Endometrial microvascular endothelial cells (primary cell): Measurements from ENCODE around the gene NUMBL. TPM values are rescaled to one million over a fixed set of nuclear protein-coding genes. Genes with fewer than 3 reads are reported as not detected.
"Not testable (repeated sequence)": the region's sequence is repeated elsewhere in the genome, so short reads cannot be mapped to it uniquely, and the experiment has no call there.

Experiments used
- in situ Hi-C: cut with HindIII; loops from 2 replicates; pipeline ENCODE4 v1.10.0; 2017; ENCODE audit warnings: low sequenced_read_pairs, low pct_unique_long_range_greater_than_20kb; ENCODE audit errors: inconsistent ontology term
- total RNA-seq: library from RNA; depleted of rRNA; stranded (reverse); fragments of >200 nt; gene quantifications from one replicate; pipeline ENCODE4 v1.2.3, GENCODE V29; 2015; ENCODE audit errors: inconsistent ontology term

Gene NUMBL
- total RNA-seq, result 33.1 TPM

DNA sequence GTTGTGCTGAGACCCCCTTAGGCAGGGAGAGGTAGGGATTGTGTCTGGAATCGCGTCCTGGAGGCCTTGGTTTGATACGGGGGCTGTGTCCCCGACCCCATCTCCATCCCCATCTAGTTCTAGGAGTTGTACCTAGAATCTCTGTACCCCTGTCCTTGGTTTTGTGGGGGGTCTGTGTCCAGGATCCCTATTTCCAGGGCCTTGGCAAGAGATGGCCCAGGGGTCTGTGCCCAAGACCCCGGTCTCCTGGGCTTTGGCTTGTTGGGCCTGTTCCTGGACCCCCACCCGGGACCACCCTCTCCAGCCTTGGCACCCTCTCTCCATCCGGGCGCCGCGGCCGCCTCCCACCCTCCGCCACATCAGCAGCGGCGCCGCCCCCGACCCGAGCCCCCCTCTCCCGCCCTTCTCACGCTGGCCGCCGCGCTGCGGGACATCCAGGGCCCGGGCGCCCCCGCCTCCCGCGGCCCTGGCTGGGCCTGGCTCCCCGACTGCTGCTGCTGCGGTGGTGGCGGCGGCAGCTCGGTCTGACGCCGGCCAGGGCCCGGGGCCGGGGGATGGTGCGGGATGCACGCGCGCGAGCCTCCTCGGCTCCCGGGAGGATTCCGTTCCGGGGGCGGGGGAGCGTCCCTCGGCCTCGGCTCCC lies at the start of gene NUMBL:
Gene NUMBL (minus strand): TSS at position 602 of the 643 bp plus-strand sequence. CDS start 168 bp downstream, at position 434.
- in situ Hi-C loops, result no loop called here

DNA sequence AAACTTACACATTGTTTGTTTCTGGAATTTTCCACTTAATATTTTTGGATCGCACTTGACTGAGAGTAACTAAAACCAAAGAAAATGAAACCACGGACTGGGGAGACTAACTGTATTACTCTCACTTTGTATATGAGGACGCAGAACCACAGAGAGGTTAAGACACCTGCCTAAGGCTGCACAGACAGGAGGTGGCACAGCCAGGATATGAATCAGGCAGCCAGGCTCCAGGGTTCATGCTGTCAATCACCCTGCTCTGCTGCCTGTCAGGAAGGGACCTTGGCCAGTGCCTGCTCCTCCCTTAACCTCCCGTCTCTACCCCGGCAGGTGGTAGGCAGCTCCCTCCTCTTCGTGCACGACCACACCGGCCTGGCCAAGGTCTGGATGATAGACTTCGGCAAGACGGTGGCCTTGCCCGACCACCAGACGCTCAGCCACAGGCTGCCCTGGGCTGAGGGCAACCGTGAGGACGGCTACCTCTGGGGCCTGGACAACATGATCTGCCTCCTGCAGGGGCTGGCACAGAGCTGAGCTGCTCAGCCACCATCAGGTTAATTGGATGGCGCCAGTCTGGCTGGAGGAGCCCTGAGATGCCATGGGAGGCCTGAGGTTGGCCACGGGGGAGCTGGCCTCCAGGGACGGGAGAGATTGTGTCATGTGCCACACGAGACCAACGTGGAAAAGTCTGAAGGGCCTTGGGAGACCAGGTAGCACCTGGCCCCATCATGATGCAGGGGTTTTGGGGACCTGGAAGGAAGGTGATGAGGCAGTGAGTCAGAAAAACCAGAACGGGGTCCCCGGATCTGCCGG lies 48.8 kb upstream of the NUMBL start:
- in situ Hi-C loops, result no loop called here

DNA sequence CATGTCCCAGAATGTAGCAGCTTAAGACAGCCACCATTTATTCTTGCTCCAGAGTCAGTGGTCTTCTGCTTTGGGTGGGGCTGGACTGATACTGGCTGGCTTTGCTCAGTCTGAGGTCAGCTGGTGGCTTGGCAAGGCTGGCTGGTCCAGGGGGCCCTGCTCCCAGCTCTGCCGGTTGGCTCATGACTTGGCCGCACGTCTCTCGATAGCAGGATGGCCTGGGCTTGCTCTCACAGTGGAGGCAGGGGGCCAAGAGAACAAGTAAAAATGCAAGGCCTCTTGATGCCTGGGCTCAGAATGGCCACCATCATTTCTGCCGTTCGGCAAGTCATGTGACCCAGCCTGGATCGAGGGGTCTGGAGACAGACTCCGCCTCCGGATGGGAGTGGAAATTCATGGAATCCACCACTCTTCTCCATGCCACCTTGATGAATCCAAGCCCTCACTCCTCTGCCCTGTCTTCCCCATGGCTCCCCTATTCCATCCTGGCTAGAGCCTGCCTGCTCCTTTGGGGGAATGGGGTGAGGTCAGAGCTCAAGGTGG lies 46.7 kb upstream of the NUMBL start:
- in situ Hi-C loops, result no loop called here

DNA sequence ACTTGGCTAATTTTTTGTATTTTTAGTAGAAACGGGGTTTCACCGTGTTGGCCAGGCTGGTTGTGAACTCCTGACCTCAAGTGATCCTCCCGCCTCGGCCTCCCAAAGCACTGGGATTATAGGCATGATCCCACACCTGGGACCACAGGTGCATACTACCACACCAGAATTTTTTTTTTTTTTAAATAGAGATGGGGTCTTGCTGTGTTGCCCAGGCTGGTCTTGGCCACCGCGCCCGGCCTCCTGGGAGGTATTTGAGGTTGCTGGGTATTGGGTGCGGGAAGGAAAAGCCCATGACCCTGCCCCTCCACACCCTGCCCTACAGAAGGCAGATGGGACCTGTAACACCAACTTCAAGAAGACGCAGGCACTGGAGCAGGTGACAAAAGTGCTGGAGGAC lies 46.2 kb upstream of the NUMBL start:
- in situ Hi-C loops, result no loop called here

DNA sequence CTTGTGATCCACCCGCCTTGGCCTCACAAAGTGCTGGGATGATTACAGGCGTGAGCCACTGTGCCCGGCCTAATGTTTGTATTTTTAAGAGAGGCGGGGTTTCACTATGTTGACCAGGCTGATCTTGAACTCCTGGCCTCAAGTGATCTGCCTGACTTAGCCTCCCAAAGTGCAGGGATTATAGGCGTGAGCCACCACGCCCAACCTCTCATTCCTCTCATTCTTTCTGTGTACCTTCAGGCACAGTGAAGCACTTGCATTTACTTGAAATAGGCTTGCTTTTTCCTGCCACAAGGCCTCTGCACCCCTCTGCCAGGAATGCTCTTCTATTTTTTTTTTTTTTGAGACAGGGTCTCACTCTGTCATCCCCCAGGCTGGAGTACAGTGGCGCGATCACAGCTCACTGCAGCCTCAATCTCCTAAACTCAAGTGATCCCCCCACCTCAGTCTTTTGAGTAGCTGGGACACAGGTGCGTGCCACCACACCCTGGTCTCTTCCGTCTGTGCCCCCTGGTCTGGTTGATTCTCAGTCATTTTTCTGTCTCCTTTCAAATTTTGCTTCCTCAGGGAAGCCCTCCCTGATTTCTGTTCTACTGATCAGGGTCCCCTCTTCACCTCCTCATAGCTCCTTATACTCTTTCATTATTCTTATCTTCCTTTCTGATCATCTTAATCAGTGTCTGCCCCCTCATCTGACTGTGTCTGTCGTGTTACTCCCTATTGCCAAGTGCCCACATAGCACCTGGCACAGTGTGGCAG lies 44.7 kb upstream of the NUMBL start:
- in situ Hi-C loops, result no loop called here

DNA sequence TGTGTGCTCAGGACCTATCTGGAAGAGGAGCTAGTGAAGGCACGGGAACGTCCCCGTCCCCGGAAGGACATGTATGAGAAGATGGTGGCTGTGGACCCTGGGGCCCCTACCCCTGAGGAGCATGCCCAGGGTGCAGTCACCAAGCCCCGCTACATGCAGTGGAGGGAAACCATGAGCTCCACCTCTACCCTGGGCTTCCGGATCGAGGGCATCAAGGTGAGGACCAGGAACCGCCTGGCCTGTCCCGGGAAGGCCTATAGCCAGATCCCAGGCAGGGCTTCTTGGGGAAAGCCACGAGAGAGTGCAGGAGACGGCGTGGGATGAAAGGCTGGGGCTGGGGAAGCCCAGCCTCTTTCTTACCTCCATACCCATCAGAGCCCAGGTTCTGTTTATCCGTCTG lies 42.7 kb upstream of the NUMBL start:
- in situ Hi-C loops, result no loop called here

DNA sequence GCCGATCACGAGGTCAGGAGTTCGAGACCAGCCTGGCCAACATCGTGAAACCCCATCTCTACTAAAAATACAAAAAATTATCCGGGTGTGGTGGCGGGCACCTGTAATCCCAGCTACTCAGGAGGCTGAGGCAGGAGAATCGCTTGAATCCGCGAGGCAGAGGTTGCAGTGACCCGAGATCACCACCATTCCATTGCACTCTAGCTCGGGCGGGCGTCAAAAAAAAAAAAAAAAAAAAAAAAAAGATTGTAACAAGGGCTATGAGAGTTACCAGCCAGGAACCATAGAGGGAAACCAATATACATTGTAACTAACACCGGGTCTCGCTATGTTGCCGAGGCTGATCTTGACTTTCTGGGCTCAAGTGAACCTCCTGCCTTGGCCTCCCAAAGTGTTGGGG lies 41.9 kb upstream of the NUMBL start:
- in situ Hi-C loops, result not testable (repeated sequence)

DNA sequence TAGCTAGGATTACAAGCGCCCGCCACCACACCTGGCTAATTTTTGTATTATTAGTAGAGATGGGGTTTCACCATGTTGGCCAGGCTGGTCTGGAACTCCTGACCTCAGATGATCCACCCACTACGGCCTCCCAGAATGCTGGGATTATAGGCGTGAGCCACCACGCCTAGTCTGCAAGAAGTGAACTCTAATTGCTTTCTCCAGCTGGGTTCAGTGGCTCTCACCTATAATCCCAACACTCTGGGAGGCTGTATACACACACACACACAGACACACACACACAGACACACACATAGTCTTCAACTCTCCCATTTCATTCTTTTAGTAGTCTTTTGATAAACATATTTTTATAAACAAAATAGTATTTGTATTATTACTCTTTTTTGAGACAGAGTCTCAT lies 39.6 kb upstream of the NUMBL start:
- in situ Hi-C loops, result not testable (repeated sequence)

DNA sequence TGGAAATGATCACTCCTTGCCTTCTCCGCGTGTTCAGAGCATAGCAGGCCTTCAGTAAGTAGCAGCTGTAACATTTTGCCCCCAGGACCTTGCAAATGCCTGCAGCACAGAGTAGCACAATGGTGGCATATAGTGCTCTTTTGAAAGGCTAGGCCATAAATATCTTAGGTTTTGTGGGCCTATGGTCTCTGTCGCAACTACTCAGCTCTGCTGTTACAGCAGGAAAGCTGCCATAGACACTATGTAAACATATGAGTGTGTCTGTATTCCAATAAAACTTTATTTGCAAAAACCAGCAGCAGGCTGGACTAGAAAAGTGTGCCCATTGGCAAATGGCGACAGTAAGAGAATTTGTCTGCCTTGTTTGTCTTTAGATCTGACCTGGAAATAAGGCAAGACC lies 35.8 kb upstream of the NUMBL start:
- in situ Hi-C loops, result no loop called here

DNA sequence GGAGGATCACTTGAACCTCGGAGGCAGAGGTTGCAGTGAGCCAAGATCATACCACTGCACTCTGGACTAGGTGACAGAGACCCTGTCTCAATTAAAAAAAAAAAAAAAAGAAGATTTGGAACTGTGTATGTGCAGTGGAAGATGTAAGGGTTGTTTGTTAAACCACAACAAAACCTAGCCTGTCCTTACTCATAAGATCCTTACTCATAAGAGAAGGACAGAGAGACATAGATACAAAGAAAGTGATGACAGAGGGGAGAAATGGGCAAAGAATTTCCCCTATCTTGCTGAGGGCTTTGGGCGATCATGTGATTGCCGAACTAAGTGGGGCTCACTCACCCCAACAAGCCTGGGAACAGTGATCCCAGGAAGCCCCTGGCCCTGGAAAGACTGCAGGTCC lies 34.4 kb upstream of the NUMBL start:
- in situ Hi-C loops, result no loop called here

DNA sequence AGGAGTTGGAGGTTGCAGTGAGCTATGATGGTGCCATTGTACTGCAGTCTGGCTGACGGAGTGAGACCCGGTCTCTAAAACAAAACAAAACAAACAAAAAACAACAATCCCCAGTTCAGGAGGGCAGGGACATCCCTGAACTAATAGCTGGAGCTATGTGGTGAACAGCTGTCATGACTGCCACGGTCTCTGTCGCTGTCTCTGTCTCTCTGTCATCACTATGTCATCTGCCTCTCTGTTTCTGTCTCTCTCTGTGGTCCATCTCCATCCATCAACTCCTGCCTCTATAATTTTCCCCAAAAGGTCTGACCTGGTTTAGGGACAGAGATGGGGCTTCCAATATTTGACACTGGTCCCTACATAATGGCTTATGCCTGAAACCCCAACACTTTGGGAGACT lies 33.9 kb upstream of the NUMBL start:
- in situ Hi-C loops, result no loop called here

DNA sequence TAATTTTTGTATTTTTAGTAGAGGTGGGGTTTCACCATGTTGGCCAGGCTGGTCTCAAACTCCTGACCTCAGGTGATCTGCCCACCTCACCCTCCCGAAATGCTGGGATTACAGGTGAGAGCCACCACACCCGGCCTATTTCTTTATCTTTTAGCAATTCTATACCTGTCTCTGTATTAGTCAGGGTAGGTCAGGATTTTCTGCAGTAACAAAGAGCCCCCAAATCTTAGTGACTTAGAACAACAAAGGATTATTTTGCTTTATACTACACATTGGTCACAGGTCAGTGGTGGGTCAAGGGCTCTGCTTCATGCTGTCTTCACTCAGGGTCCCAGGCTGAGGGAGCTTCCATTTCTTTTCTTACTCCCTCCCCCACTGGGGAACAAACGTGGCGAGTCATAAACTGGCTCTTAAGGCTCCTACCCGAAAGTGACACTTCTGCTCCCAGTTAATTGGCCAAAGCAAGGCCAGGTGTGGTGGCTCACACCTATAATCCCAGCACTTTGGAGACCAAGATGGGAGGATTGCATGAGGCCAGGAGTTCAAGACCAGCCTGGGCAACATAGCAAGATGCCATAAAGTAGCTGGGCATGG lies 33.3 kb upstream of the NUMBL start:
- in situ Hi-C loops, result no loop called here

DNA sequence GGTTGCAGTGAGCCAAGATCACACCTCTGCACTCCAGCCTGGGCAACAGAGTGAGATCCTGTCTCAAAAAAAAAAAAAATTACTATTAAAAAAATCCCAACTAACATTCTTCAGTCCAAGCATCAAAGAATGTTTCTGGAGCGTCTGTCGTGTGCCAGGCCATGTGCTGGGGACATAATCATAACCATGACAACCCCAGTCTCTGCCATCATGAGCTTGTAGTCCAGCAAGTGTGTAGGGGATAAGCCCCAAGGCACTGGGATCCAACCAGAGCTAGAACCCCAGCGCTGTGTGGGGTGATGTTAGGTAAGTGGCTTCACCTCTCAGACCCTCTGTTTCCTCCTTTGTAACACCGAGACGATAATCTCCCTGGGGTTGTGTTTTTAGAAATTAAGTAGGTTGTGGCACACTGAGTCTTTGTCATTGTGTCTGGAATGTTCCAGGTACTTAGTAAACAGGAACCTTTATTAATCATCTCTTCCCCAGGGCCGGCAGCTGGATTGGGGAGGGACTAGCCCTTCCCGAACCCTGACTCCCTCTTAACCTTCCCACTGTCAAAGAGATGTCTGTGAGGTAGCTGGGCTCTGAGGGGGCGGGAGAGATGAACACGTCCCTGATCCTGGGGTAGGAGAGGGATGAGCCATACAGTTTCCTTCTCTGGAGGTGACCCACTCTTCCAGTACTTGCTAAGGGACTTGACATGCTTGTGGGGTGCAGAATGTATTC lies 31.6 kb upstream of the NUMBL start:
- in situ Hi-C loops, result no loop called here

DNA sequence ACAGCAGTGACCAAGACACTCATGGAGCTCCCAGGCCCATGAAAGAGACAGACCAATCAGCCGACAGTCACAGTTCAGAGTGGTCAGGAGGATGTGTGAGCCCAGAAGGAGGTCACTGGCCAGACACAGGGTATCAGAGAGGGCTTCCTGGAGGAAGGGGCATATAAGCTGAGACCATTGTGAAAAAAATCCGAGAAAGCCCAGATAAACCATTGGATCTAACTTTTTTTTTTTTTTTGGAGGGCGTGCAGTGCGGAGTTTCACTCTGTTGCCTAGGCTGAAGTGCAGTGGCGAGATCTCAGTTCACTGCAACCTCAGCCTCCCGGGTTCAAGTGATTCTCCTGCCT lies 30.7 kb upstream of the NUMBL start:
- in situ Hi-C loops, result no loop called here

DNA sequence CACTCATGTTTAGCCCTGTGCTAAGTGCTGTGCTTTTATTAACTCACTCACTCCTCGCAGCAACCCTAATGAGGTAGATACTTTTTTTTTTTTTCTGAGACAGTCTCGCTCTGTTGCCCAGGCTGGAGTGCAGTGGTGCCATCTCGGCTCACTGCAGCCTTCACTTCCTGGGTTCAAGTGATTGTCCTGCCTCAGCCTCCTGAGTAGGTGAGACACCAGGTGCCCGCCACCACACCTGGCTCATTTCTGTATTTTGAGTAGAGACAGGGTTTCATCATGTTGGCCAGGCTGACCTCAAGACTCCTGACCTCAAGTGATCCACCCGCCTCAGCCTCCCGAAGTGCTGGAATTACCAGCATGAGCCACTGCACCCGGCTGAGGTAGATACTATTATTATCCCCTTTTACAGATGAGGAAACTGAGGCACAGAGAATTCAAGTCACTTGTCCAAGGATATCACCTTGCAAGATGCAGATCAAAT lies 29.0 kb upstream of the NUMBL start:
- in situ Hi-C loops, result no loop called here

DNA sequence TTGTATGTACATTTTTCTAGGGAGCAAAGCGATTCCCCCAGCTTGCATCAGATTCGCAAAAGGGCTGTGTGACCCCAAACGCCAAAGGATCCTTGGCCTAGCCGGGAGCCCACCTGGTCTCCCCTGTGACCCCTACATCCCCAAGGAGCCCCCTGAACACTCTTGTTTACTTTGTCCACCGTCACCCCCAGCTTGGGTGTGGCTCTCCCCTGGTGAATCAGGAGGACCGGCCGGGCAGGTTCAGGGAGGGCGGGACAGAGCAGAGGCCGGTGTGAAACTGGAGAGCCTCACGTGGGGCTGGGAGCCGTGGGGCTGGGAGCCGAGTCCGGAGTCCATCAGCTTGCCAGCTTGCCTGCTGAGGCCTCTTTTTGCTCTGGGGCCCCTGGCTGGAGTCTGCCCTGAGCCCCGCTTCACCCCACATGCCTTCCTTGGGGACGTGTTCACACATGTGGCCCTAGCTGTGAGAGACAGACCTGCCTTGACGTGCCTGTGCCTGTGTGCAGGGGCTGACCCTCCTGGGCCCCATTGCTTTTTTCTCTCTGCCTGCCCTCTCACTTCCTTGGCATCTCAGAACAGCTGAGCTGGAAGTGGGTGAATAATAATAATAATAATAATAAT lies 28.4 kb upstream of the NUMBL start:
- in situ Hi-C loops, result no loop called here

DNA sequence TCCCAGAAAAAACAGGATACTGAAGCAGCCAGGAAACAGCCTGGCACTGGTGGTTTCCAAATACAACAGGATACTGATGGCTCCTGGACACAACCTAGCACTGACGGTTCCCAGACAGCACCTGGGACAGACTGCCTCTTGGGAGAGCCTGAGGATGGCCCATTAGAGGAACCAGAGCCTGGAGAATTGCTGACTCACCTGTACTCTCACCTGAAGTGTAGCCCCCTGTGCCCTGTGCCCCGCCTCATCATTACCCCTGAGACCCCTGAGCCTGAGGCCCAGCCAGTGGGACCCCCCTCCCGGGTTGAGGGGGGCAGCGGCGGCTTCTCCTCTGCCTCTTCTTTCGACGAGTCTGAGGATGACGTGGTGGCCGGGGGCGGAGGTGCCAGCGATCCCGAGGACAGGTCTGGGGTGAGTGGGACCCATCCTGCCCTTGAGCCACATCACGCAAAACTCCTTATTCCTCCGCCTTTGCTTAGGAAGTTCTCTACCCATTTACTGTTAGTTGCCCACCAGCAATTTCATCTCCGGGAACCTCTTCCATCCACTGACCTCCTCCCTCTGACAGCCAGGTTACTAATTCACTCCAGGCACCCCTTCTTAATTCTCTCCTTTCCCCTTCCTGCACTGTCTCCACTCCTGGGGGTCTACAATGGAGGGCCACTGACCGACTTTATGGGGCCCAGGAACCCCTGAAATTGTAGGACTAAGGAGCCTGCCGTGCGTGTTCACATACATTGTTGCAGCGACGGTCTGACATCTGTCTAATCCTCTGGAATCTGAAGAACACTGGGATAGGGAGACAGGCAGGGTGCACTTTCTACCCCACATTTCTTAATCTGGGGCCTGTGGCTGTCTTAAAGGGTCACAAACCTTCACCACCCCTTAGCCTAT lies 27.7 kb upstream of the NUMBL start:
- in situ Hi-C loops, result no loop called here
